WI38 (cell line): ENCODE results near the gene SETD1B.

Experiments used
- H3K4me3 ChIP-seq: 2 replicates; pipeline ENCODE4 v1.5.1; 2011; ENCODE audit warnings: low read depth, mild to moderate bottlenecking, control low read depth, low read length
- TF ChIP-seq, protein P1 (sequence below): IDR thresholded peaks from 2 replicates; pipeline ENCODE4 v1.5.1; 2012; ENCODE audit warnings: low read depth, mild to moderate bottlenecking, control low read depth, low read length

SETD1B gene

DNA sequence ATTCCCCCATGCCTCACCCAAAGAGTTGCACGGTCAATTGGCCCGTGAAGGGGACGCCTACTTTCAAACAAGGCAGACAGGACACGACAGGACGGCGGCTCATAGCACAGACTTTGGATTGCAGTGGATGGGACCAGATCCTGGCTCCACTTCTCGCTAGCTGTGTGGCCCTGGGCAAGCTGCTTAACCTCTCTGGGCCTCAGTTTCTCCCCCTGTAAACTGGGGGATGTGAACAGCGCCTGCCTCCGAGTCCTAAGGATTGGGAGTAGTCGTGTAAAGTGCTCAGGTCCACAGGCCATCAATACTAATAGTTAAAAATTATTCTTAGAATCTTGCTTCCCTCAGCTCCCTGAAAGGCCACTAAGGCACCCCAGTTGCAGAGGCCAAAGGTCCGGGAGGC, 23.4 kb upstream of the SETD1B start:
- TF ChIP-seq, protein P1, sequence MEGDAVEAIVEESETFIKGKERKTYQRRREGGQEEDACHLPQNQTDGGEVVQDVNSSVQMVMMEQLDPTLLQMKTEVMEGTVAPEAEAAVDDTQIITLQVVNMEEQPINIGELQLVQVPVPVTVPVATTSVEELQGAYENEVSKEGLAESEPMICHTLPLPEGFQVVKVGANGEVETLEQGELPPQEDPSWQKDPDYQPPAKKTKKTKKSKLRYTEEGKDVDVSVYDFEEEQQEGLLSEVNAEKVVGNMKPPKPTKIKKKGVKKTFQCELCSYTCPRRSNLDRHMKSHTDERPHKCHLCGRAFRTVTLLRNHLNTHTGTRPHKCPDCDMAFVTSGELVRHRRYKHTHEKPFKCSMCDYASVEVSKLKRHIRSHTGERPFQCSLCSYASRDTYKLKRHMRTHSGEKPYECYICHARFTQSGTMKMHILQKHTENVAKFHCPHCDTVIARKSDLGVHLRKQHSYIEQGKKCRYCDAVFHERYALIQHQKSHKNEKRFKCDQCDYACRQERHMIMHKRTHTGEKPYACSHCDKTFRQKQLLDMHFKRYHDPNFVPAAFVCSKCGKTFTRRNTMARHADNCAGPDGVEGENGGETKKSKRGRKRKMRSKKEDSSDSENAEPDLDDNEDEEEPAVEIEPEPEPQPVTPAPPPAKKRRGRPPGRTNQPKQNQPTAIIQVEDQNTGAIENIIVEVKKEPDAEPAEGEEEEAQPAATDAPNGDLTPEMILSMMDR: no peak
- no peak overlapping the region for H3K4me3 ChIP-seq

DNA sequence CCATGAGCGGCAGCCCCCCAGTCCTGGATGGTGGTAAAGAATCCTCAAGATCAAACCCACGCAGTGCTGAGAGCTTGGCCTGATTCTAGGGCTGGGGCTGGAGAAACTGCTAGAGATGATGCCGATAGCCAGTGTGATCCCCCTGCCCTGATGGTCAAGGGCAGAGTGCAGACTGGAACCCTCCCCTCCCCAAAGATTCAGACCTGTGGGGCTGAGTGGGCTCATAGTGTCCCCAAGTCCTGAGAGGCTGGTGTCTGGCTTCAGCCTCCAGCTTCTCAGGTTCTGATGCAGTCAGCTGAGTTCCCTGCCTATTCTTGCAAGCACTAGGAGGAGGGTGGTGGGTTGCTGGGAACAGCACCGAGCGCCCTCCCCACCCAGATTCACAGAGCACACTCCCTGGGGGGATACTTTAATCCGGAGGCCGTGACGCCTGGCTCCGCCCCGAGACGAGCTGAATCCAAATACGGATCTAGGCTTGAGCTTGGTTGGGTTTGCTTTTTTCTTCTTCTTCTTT, 22.3 kb upstream of the SETD1B start:
- TF ChIP-seq, protein P1: no peak
- no peak overlapping the region; the same call in 1 of the 2 replicates for H3K4me3 ChIP-seq

DNA sequence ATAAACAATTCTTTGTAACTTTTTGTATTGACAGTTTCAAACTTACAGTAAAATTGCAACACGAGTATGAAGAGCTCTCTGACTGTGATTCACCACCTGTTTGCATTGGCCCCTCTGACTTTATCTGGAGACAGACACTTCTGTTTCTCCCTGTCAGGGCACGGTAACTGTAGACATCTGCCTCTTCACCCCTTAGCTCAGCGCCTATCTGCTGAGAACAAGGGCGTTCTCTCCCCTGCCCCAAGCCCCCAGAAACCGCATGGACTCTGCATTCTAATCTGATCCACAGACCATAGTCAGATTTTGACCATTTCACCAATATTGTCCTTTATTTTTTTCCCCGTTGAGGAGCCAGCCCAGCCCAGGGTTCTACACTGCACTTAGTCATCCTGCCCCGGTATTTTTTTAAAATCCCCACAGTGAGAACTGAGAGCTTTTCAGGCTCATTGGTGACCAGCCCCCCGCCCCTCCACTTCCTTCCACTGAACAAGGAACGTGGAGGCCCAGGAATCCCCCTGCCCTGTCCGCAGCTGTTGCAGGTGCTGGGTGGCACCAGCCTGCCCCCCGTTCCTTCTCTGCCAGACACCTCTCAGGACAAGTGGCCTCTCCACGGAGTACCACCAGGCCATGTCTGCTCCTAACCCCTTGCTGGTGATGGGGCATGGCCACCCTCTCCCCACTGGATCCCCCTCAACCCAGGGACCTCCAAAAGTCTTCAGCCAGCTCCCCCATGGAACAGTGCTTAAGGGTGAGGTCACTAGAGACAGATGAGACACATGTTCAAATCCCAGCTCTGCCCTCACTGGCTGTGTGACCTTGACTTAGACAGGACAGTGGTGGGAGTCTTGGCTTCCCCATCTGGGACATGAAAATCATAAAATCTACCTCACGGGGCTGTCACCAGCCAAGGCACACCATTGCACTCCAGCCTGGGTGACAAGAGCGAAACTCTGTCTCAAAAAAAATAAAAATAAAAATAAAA, 21.5 kb upstream of the SETD1B start:
- peak overlapping the region; percentile 10; the same call in 1 of the 2 replicates for H3K4me3 ChIP-seq
- TF ChIP-seq, protein P1: no peak

DNA sequence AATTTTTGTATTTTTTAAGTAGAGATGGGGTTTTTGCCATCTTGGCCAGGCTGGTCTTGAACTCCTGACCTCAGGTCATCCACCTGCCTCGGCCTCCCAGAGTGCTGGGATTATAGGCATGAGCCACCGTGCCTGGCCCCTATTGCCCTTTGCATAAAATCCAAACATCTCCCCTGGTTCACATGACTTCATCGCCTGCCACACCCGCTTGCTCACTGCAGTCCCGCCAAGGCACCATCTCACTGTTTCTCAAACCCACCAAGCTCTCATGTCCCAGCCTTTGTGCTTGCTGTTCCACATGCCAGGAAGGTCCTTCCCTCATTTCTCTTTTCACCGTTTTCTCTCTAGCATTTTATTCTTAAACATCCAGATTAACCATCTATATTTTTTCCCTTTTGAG, 20.0 kb upstream of the SETD1B start:
- no peak overlapping the region for H3K4me3 ChIP-seq
- TF ChIP-seq, protein P1: no peak

DNA sequence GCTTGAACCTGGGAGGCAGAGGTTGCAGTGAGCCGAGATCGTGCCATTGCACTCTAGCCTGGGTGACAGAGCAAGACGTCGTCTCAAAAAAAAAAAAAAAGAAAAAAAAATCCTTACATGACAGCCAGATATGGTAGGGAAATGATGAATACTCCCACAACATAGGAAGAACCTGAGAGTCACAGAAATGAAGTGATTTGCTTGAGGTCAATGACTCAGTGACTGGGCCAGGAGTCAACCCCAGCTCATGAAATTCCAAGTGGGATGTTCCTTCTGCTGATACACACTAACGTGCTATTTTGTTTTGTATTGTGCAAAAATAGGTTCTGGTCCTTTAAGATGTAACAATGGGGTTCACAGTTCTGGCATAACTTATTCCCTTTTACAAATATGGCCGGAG, 19.3 kb upstream of the SETD1B start:
- TF ChIP-seq, protein P1: no peak
- no peak overlapping the region for H3K4me3 ChIP-seq

DNA sequence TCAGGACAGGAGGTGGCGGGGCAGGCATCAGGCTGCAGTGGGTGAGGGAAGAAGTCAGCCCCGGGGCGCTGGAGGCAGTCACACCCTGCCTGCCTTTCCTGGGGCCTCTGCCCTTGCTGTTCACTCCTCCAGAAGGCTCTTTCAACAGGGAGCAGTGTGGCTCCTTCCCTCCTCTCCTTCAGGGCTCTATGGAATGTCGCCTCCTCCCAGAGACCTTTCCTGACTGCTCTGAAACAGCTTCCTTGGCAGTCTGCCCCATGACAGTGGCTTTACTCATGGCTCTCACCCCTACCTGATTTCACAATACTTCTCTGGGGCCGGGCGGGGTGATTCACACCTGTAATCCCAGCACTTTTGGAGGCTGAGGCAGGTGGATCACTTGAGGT, 17.4 kb upstream of the SETD1B start:
- TF ChIP-seq, protein P1: no peak
- no peak overlapping the region for H3K4me3 ChIP-seq
